HG02759 (cell line): ENCODE results near the gene RNF125.

Source experiments
- ATAC-seq: cut with Tn5 transposase; IDR thresholded peaks from one replicate; pipeline ENCODE4 v1.9.1; 2021; ENCODE audit warnings: mild to moderate bottlenecking, moderate library complexity; ENCODE audit not compliant: unreplicated experiment

Gene RNF125

GRCh38 chr18:32021756-32022564 lies 3.3 kb downstream of the RNF125 start:
- no peak for ATAC-seq

- no peak for ATAC-seq
Measured at GRCh38 chr18:32025744-32026143, 7.1 kb downstream of the RNF125 start.

- ATAC-seq, result no peak
Measured at GRCh38 chr18:32026491-32027086, 8.0 kb downstream of the RNF125 start.

- ATAC-seq, result no peak
Measured at GRCh38 chr18:32029558-32029957, 10.9 kb downstream of the RNF125 start.

GRCh38 chr18:32032609-32033008 lies 14.0 kb downstream of the RNF125 start:
- no peak for ATAC-seq

- ATAC-seq, result no peak
Measured at GRCh38 chr18:32036506-32037180, 18.0 kb downstream of the RNF125 start.

GRCh38 chr18:32037616-32038015 lies 19.0 kb downstream of the RNF125 start:
- no peak for ATAC-seq

GRCh38 chr18:32040936-32041335 lies 22.3 kb downstream of the RNF125 start:
- ATAC-seq, result peak; percentile 79

GRCh38 chr18:32042337-32042736 lies 23.7 kb downstream of the RNF125 start:
- ATAC-seq, result no peak

- peak; percentile 72 for ATAC-seq
Measured at GRCh38 chr18:32048507-32049091, 30.0 kb downstream of the RNF125 start.

- peak; percentile 41 for ATAC-seq
Measured at GRCh38 chr18:32049393-32050171, 31.0 kb downstream of the RNF125 start.

- no peak for ATAC-seq
Measured at GRCh38 chr18:32056613-32057358, 38.2 kb downstream of the RNF125 start.

GRCh38 chr18:32057624-32058165 lies 39.1 kb downstream of the RNF125 start:
- no peak for ATAC-seq

- no peak for ATAC-seq
Measured at GRCh38 chr18:32060026-32060425, 41.4 kb downstream of the RNF125 start.

GRCh38 chr18:32067375-32068167 lies 48.9 kb downstream of the RNF125 start:
- ATAC-seq, result no peak

GRCh38 chr18:32072321-32072720 lies 53.7 kb downstream of the RNF125 start:
- ATAC-seq, result no peak

- ATAC-seq, result no peak
Measured at GRCh38 chr18:32074206-32074605, 55.6 kb downstream of the RNF125 start.

- ATAC-seq, result no peak
Measured at GRCh38 chr18:32078845-32079244, 60.2 kb downstream of the RNF125 start.

- no peak for ATAC-seq
Measured at GRCh38 chr18:32081881-32082280, 63.3 kb downstream of the RNF125 start.
